ENCODE data around the gene NSUN3. TPM values are rescaled to one million over a fixed set of nuclear protein-coding genes. Genes with fewer than 3 reads are reported as not detected.

Gene NSUN3
- total RNA-seq, 2 experiments from 2014 or later = 14.0 to 16.6 TPM

GRCh38 chr3:94050546-94050945, 12.3 kb upstream of the NSUN3 start:
- Mint-ChIP-seq H3K36me3 (ENCODE audit: low read depth) (peaks cover 4% of the 10 kb centered on the region), H3K4me1 (no peaks in the 10 kb centered on the region), H3K27me3 (no peaks in the 10 kb centered on the region), H3K9me3 (no peaks in the 10 kb centered on the region), H3K27ac (no peak overlapping the region), H3K4me3 (no peak overlapping the region)
- DNase-seq = no peak
- CTCF ChIA-PET = interaction anchor here (1.0 kb wide), 2 partner anchors 15 to 16 kb away, joined by 3 to 4 read pairs; no protein-coding TSS in a partner anchor
- POLR2A ChIA-PET = no interaction called here

DNA sequence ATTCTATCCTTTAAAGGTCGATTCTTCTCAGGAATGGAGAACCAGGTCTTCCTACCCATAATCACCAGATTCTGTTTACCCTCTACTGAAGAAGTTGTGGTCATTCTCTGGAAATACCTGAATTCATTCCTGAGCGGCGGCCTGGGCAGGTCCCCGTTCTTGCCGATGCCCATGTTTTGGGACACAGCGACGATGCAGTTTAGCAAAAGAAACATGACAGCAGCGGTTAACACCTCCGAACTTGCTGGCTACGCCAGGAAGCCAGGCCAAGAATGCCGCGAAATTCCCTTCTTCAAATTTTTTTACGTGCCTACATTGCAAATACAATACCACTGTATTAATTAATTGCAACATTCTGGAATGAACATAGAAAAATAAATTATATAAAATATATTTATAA, 1.6 kb upstream of the NSUN3 start:
- no peak overlapping the region for H3K27ac Mint-ChIP-seq
- H3K36me3 Mint-ChIP-seq (ENCODE audit: low read depth) = peaks cover 35% of the 10 kb centered on the region
- no peaks in the 10 kb centered on the region for H3K27me3 Mint-ChIP-seq
- H3K4me1 Mint-ChIP-seq = peaks cover 32% of the 10 kb centered on the region
- ChIA-PET CTCF (interaction anchor here (1.0 kb wide), 1 partner anchor 21 kb away, joined by 3 read pairs; no protein-coding TSS in a partner anchor), POLR2A (no interaction called here)
- H3K9me3 Mint-ChIP-seq = no peaks in the 10 kb centered on the region
- DNase-seq = no peak
- no peak overlapping the region for H3K4me3 Mint-ChIP-seq

- Mint-ChIP-seq H3K27ac (peak overlapping the region; percentile 97), H3K4me3 (peak overlapping the region; percentile 89), H3K4me1 (peaks cover 43% of the 10 kb centered on the region), H3K36me3 (ENCODE audit: low read depth) (peaks cover 54% of the 10 kb centered on the region), H3K9me3 (peaks cover 12% of the 10 kb centered on the region), H3K27me3 (no peaks in the 10 kb centered on the region)
- no peak for DNase-seq
- ChIA-PET CTCF (interaction anchor here (1.3 kb wide), 1 partner anchor 51 kb away, joined by 3 read pairs; no protein-coding TSS in a partner anchor), POLR2A (interaction anchor here (1.0 kb wide), 1 partner anchor 84 kb away, joined by 3 read pairs; no protein-coding TSS in a partner anchor)
These were observed 747 bp downstream of the NSUN3 start for GRCh38 chr3:94063496-94064119.

- Mint-ChIP-seq H3K9me3 (peaks cover 12% of the 10 kb centered on the region), H3K4me1 (peaks cover 51% of the 10 kb centered on the region), H3K36me3 (ENCODE audit: low read depth) (peaks cover 57% of the 10 kb centered on the region), H3K27me3 (no peaks in the 10 kb centered on the region), H3K27ac (peak overlapping the region; percentile 97), H3K4me3 (peak overlapping the region; percentile 89)
- ChIA-PET POLR2A (no interaction called here), CTCF (no interaction called here)
- no peak for DNase-seq
These were observed 1.5 kb downstream of the NSUN3 start for GRCh38 chr3:94064243-94064860.

GRCh38 chr3:94065122-94065521, 2.3 kb downstream of the NSUN3 start:
- no peak overlapping the region for H3K4me3 Mint-ChIP-seq
- H3K9me3 Mint-ChIP-seq = peaks cover 12% of the 10 kb centered on the region
- H3K36me3 Mint-ChIP-seq (ENCODE audit: low read depth) = peaks cover 54% of the 10 kb centered on the region
- no peak for DNase-seq
- H3K27ac Mint-ChIP-seq = no peak overlapping the region
- ChIA-PET POLR2A (no interaction called here), CTCF (interaction anchor here (1.0 to 1.5 kb wide), 2 partner anchors 14 to 17 kb away, joined by 4 read pairs; no protein-coding TSS in a partner anchor)
- H3K27me3 Mint-ChIP-seq = no peaks in the 10 kb centered on the region
- H3K4me1 Mint-ChIP-seq = peaks cover 52% of the 10 kb centered on the region

DNA sequence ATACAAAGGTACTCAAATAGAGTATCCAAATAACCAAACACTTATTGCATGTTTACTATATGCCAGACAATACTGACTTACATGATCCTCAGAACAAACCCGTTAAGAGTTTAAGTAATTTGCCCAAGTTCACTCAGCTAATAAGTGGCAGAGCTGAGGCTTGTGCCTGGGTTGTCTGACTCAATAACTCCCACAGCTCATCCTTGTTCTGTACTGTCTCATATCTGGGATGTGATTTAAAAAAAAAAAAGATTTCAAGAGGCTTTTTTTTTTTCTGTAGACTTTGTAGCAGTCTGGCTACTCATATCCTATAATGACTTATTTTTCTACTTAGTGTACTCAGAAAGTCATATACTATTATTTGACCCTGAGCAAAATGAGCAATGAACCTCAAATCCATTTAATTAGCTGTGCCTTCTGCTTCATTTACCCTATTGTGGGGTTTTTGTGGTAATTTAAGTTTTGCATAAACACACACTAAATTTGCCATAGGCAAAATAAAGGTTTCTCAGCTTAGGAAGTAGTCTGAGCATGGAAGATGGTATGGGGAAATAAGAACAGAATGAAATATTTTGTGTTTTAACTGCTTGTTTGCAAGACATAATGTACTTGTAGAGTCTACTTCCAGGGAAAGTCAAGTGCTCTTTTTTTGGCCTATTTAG, 3.1 kb downstream of the NSUN3 start:
- peaks cover 46% of the 10 kb centered on the region for H3K36me3 Mint-ChIP-seq (ENCODE audit: low read depth)

DNA sequence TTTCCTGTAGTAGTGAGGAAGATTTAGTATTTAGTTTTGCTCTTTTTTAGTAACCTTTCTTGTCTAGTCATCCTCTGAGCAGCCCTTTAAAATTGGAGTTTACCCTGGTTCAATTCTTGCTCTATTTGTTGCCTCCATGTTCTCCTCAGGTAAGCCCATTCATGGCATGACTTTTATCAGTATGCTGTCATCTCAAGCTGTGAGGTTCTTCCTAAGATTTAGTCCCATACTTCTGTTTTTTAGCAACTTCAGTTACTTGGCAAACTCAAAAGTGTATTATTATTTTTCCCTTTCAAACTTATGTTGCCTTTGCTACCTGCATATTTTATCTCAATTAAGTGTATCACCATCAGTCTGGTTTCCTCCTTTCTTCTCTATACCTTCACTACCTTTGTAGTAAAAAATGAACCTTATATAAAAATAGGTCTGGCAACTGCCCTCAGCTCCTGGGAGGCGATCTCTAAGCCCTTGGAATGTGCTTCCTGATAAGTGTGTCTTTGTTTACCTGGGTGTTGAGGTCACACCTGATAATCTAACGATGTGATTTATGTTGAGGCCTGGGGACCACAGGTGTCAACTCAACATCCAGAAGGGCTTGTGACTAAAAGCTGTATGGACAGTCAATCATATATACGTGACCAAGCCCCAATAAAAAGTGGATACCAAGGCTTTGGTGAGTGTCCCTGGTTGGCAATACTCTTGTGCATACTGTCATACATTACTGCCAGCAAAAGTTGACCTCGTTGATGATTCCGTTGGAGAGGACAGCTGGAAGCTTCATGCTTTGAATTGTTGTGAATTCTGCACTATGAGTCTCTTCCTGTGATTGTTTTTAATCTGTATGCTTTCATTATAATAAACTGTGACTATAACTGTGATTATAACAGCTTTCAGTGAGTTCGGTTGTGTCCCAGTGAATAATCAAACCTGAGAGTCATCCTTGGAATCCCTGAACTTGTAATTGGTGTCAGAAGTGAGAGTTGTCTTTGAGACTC, 3.9 kb downstream of the NSUN3 start:
- Mint-ChIP-seq H3K4me1 (peaks cover 63% of the 10 kb centered on the region), H3K9me3 (peaks cover 12% of the 10 kb centered on the region), H3K36me3 (ENCODE audit: low read depth) (peaks cover 45% of the 10 kb centered on the region), H3K4me3 (no peak overlapping the region), H3K27me3 (no peaks in the 10 kb centered on the region), H3K27ac (no peak overlapping the region)
- ChIA-PET CTCF (interaction anchor here (0.5 to 1.5 kb wide), 2 partner anchors 15 to 62 kb away, joined by 3 to 4 read pairs; no protein-coding TSS in a partner anchor), POLR2A (no interaction called here)
- DNase-seq = no peak

More for the DNA sequence above, 3.1 kb downstream of the NSUN3 start:
- no peak for DNase-seq
- H3K9me3 Mint-ChIP-seq = peaks cover 12% of the 10 kb centered on the region
- CTCF ChIA-PET = interaction anchor here (1.0 to 1.5 kb wide), 2 partner anchors 15 to 16 kb away, joined by 4 read pairs; no protein-coding TSS in a partner anchor
- H3K4me1 Mint-ChIP-seq = peaks cover 55% of the 10 kb centered on the region
- POLR2A ChIA-PET = no interaction called here
- no peak overlapping the region for H3K27ac Mint-ChIP-seq
- H3K4me3 Mint-ChIP-seq = no peak overlapping the region
- no peaks in the 10 kb centered on the region for H3K27me3 Mint-ChIP-seq

DNA sequence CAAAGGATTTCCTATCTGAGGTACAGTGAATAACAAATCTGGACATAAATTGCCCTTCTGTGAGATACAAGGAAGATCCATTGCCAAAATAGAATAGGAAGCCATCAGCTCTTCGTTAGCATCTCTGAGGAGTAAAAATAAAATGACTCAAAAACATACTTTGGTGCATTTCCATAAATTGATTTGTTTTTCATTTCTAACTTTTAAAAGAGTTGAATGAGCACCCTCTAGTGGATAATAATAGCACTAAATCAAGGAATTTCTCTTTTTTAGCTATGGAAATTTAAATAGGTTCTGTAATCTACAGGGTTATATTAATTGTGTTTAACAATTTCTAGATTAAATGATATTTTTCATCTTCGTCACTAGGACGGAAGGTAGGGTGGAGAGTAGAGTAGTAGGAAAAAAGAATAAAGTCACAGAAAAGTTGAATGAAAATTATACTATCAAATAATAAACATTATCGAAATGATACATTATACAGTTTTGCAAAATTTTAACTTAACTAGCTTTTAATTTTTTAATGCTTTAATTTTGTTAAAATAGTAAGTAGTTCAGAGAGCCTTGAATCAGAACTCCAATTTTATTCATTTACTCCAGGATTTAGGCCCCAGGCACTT, 6.4 kb downstream of the NSUN3 start:
- peak overlapping the region; percentile 11 for H3K27ac Mint-ChIP-seq
- ChIA-PET CTCF (interaction anchor here (1.0 to 1.2 kb wide), 4 partner anchors 9 to 18 kb away, joined by 3 read pairs; no protein-coding TSS in a partner anchor), POLR2A (no interaction called here)
- no peak overlapping the region for H3K4me3 Mint-ChIP-seq
- no peaks in the 10 kb centered on the region for H3K27me3 Mint-ChIP-seq
- peaks cover 59% of the 10 kb centered on the region for H3K36me3 Mint-ChIP-seq (ENCODE audit: low read depth)
- peaks cover 74% of the 10 kb centered on the region for H3K4me1 Mint-ChIP-seq
- DNase-seq = no peak
- peaks cover 12% of the 10 kb centered on the region for H3K9me3 Mint-ChIP-seq

DNA sequence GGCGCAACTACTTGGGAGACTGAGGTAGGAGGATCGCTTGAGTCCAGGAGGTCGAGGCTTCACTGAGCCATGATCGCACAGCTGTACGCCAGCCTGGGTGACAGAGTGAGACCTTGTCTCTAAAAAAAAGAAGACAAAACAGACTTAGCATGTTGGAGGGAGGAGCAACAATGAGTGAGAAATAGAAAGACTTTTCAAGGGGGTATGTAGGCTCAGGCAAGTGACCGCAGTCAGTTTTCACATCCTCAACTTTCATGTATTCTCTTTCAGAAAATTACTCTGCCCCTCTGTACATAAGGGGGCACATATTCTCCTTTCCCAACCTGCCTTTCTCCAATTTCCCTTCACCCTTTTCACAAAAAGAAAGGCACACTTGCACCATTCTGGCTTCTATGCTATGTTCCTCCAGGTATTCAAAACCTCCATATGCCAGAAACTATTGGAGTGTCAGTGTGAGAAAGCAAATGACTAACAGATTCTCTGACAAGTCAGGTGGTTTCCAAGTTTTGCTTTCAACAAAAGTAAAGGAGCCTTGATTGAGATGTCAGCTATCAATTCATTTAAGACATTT, 7.6 kb downstream of the NSUN3 start:
- CTCF ChIA-PET = interaction anchor here (1.0 to 1.2 kb wide), 2 partner anchors 10 to 11 kb away, joined by 3 read pairs; no protein-coding TSS in a partner anchor
- H3K27ac Mint-ChIP-seq = no peak overlapping the region
- DNase-seq = no peak
- H3K4me3 Mint-ChIP-seq = no peak overlapping the region
- H3K27me3 Mint-ChIP-seq = no peaks in the 10 kb centered on the region
- H3K36me3 Mint-ChIP-seq (ENCODE audit: low read depth) = peaks cover 56% of the 10 kb centered on the region
- POLR2A ChIA-PET = no interaction called here
- peaks cover 12% of the 10 kb centered on the region for H3K9me3 Mint-ChIP-seq
- H3K4me1 Mint-ChIP-seq = peaks cover 64% of the 10 kb centered on the region

GRCh38 chr3:94071713-94072284, 8.9 kb downstream of the NSUN3 start:
- peak; percentile 36 for DNase-seq
- H3K27ac Mint-ChIP-seq = no peak overlapping the region
- no peak overlapping the region for H3K4me3 Mint-ChIP-seq
- ChIA-PET CTCF (interaction anchor here (0.5 to 1.0 kb wide), 3 partner anchors 9 to 27 kb away, joined by 3 to 4 read pairs (median 4); partner anchors contain the start of genes DHFR2 and NSUN3), POLR2A (no interaction called here)
- peaks cover 57% of the 10 kb centered on the region for H3K36me3 Mint-ChIP-seq (ENCODE audit: low read depth)
- no peaks in the 10 kb centered on the region for H3K27me3 Mint-ChIP-seq
- peaks cover 54% of the 10 kb centered on the region for H3K4me1 Mint-ChIP-seq
- H3K9me3 Mint-ChIP-seq = peaks cover 10% of the 10 kb centered on the region

GRCh38 chr3:94076055-94076454, 13.2 kb downstream of the NSUN3 start:
- ChIA-PET POLR2A (no interaction called here), CTCF (no interaction called here)
- Mint-ChIP-seq H3K4me3 (no peak overlapping the region), H3K27me3 (no peaks in the 10 kb centered on the region), H3K27ac (no peak overlapping the region), H3K9me3 (no peaks in the 10 kb centered on the region), H3K36me3 (ENCODE audit: low read depth) (peaks cover 55% of the 10 kb centered on the region), H3K4me1 (peaks cover 57% of the 10 kb centered on the region)
- no peak for DNase-seq
